Vagina (tissue), 2 donors: ENCODE measurements around the gene GPER1.

Experiments
- CTCF ChIP-seq, 3 experiments: fragments of 450-650 bp in 2 of 3; fragments of 200-600 bp in 1 of 3; sonication (generic) in 1 of 3; IDR thresholded peaks; one replicate each; pipeline ENCODE4 v1.5.1; 2017 to 2019; ENCODE audit warnings: antibody characterized with exemption in 3 of 3, mild to moderate bottlenecking in 2 of 3, moderate library complexity in 2 of 3
- POLR2A ChIP-seq, 2 donors: fragments of 450-650 bp; IDR thresholded peaks; one replicate each; pipeline ENCODE4 v1.6.1; 2017; ENCODE audit warnings: antibody characterized with exemption in 2 of 2, mild to moderate bottlenecking in 2 of 2, moderate library complexity in 2 of 2
- POLR2AphosphoS5 ChIP-seq, 2 donors: sonication (generic); formaldehyde crosslinking; IDR thresholded peaks; one replicate each; pipeline ENCODE4 v1.9.0; 2017; ENCODE audit warnings: antibody characterized with exemption in 2 of 2, mild to moderate bottlenecking in 2 of 2, low read depth in 1 of 2; ENCODE audit not compliant: insufficient read depth in 1 of 2

DNA sequence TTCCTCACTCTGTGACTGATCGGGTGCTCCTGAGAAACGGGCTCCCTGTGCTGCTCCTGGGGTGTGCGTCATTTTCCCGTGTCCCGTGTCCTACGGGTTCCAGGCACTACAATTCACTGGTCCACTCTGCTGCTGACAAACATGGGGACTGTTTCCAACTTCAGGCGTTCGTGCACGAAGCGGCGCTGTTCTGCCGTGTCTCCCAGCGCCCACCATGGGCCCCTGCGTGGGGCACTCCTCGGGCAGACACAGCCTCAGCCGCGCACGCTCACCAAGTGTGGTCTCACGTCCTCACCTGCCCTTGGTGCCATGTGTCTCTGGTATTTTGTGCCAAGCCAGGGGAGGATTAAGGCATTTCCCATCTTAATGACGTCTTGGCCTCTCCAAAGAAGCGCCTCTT is 24.6 kb upstream of the GPER1 start:
- TF ChIP-seq CTCF (IDR thresholded peaks at IDR 0.05), result no peak
- no peak for TF ChIP-seq POLR2A (IDR thresholded peaks at IDR 0.05)
- no peak for TF ChIP-seq POLR2AphosphoS5 (IDR thresholded peaks at IDR 0.05; ENCODE audit: insufficient read depth in 1 of 2, low read depth in 1 of 2)
